Osteoblast (primary cell): Measurements from ENCODE around the gene PRKAG1. TPM values are rescaled to one million over a fixed set of nuclear protein-coding genes. Genes with fewer than 3 reads are reported as not detected.

Experiments used
- DNase-seq: peaks from one replicate; pipeline ENCODE4 v3.0.0; 2011; ENCODE audit warnings: low spot score, mixed read lengths; ENCODE audit not compliant: insufficient read length; ENCODE audit errors: missing footprints
- H2AFZ ChIP-seq: 2 replicates; pipeline ENCODE4 v1.6.0; 2011; ENCODE audit warnings: mild to moderate bottlenecking, low read length
- H3K27ac ChIP-seq: 2 replicates; pipeline ENCODE4 v1.5.1; 2011; ENCODE audit warnings: mild to moderate bottlenecking, low read depth, low read length, moderate library complexity
- H3K27me3 ChIP-seq: 2 replicates; pipeline ENCODE4 v1.6.0; 2012; ENCODE audit warnings: mild to moderate bottlenecking, control low read depth, inconsistent platforms, low read length, moderate library complexity; ENCODE audit not compliant: insufficient read depth
- H3K36me3 ChIP-seq: 2 replicates; pipeline ENCODE4 v1.5.1; 2011; ENCODE audit warnings: mild to moderate bottlenecking, low read length, control low read depth, moderate library complexity; ENCODE audit not compliant: insufficient read depth
- H3K4me1 ChIP-seq: 2 replicates; pipeline ENCODE4 v1.5.1; 2011; ENCODE audit warnings: mild to moderate bottlenecking, low read length, control low read depth, moderate library complexity; ENCODE audit not compliant: insufficient read depth
- H3K4me2 ChIP-seq: 2 replicates; pipeline ENCODE4 v1.6.0; 2011; ENCODE audit warnings: mild to moderate bottlenecking, low read length; ENCODE audit not compliant: insufficient read depth
- H3K4me3 ChIP-seq: fragments of 200-600 bp; sonication (generic); 3 replicates; pipeline ENCODE4 v1.5.1; 2012; ENCODE audit warnings: mild to moderate bottlenecking, low read length, inconsistent platforms; ENCODE audit not compliant: insufficient read depth
- H3K79me2 ChIP-seq: 2 replicates; pipeline ENCODE4 v1.6.0; 2012; ENCODE audit warnings: mild to moderate bottlenecking, low read length, control low read depth, inconsistent platforms; ENCODE audit not compliant: insufficient read depth
- H3K9me3 ChIP-seq: 2 replicates; pipeline ENCODE4 v1.5.1; 2011; ENCODE audit warnings: low read depth, low read length, control low read depth
- H4K20me1 ChIP-seq: 2 replicates; pipeline ENCODE4 v1.6.0; 2012; ENCODE audit warnings: mild to moderate bottlenecking, low read length, control low read depth; ENCODE audit not compliant: insufficient read depth
- total RNA-seq: library from RNA; depleted of rRNA; stranded (reverse); fragments of >200 nt; gene quantifications from 2 replicates; pipeline ENCODE4 v1.2.3, GENCODE V29; 2012
- TF ChIP-seq, protein P1 (sequence below): IDR thresholded peaks from 2 replicates; pipeline ENCODE4 v1.5.1; 2011; ENCODE audit warnings: mild to moderate bottlenecking, low read depth, low read length, moderate library complexity; ENCODE audit errors: extremely low read depth

PRKAG1 gene
- total RNA-seq, 1 donor, result 89.0 TPM

DNA sequence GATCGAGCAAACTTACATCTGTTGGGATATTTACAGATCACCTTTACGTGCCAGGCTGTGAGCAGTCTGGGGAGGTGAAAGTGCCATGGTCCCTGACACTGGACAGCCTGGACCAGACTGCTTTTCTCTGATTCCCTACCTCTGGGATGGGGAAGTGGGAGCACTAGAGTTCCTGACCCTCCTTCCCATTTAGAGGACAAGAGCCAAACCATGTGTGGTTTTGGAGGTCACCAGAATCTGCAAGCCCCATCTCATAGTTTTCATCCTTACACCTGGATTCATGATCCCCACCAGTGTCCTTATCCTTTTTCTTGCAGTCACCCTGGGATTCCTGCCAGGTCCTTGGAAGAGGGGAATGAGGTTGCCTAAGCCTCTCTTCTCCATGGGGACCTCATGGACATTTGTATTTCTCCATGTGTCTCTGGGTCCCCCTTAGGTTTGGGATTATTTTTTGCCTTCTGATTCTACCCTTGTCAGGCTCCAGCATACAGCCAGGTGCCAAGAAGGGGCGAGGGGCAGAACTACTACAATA lies 45.6 kb downstream of the PRKAG1 start:
- DNase-seq, result peak; percentile 79
- H3K36me3 ChIP-seq, result no peaks in the 10 kb centered on the region
- peak overlapping the region; percentile 64 for H3K4me2 ChIP-seq
- H3K9me3 ChIP-seq, result no peaks in the 10 kb centered on the region
- H3K27me3 ChIP-seq, result peaks cover 34% of the 10 kb centered on the region
- H3K79me2 ChIP-seq, result no peaks in the 10 kb centered on the region
- no peak overlapping the region for H2AFZ ChIP-seq
- TF ChIP-seq, protein P1, sequence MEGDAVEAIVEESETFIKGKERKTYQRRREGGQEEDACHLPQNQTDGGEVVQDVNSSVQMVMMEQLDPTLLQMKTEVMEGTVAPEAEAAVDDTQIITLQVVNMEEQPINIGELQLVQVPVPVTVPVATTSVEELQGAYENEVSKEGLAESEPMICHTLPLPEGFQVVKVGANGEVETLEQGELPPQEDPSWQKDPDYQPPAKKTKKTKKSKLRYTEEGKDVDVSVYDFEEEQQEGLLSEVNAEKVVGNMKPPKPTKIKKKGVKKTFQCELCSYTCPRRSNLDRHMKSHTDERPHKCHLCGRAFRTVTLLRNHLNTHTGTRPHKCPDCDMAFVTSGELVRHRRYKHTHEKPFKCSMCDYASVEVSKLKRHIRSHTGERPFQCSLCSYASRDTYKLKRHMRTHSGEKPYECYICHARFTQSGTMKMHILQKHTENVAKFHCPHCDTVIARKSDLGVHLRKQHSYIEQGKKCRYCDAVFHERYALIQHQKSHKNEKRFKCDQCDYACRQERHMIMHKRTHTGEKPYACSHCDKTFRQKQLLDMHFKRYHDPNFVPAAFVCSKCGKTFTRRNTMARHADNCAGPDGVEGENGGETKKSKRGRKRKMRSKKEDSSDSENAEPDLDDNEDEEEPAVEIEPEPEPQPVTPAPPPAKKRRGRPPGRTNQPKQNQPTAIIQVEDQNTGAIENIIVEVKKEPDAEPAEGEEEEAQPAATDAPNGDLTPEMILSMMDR, result no peak
- H4K20me1 ChIP-seq, result peaks cover 4% of the 10 kb centered on the region
- H3K27ac ChIP-seq, result no peak overlapping the region
- H3K4me3 ChIP-seq, result no peak overlapping the region
- H3K4me1 ChIP-seq, result peaks cover 47% of the 10 kb centered on the region

DNA sequence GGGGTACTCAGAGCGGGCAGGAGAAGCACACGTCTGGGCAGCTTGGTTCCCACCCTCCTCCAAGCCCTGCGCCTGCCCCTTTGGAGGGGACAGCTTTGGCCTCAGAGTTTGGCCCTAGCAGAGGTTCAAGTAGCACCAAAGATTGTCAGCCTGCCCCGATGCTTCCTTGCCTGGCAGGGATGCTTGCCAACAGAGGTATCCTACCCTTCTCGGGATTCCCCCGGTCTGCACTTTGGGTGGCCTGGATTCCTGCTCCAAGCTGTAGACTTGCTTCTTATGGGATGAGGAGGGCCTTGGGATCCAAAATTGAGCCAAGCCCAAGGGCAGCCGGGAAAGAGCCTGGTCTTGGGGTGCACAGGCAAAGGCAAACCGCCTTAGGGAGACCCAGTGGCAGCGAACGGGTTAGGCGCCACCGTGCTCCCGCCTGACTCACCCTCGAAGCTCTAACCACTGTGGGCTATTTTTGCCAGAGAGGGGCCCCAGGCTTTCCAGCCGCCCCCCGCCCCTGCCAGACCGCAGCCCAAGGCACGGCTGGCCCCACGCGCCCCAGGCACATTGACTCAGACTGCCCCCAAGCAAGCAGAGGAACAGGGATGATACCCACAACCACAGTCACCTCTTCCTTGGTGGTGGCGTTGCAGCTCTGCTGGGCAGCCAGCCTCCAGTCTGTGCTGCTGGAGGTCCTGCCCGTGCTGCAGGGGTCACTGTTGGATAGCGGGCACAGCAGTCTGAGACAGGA lies 46.2 kb downstream of the PRKAG1 start:
- peaks cover 4% of the 10 kb centered on the region for H4K20me1 ChIP-seq
- no peaks in the 10 kb centered on the region for H3K79me2 ChIP-seq
- H3K4me3 ChIP-seq, result no peak overlapping the region
- H3K4me1 ChIP-seq, result peaks cover 42% of the 10 kb centered on the region
- no peak overlapping the region for H3K27ac ChIP-seq
- peak overlapping the region; percentile 10 for H2AFZ ChIP-seq
- DNase-seq, result peak; percentile 90
- no peaks in the 10 kb centered on the region for H3K36me3 ChIP-seq
- peaks cover 34% of the 10 kb centered on the region for H3K27me3 ChIP-seq
- H3K4me2 ChIP-seq, result peak overlapping the region; percentile 73
- no peaks in the 10 kb centered on the region for H3K9me3 ChIP-seq
- TF ChIP-seq, protein P1, result no peak

DNA sequence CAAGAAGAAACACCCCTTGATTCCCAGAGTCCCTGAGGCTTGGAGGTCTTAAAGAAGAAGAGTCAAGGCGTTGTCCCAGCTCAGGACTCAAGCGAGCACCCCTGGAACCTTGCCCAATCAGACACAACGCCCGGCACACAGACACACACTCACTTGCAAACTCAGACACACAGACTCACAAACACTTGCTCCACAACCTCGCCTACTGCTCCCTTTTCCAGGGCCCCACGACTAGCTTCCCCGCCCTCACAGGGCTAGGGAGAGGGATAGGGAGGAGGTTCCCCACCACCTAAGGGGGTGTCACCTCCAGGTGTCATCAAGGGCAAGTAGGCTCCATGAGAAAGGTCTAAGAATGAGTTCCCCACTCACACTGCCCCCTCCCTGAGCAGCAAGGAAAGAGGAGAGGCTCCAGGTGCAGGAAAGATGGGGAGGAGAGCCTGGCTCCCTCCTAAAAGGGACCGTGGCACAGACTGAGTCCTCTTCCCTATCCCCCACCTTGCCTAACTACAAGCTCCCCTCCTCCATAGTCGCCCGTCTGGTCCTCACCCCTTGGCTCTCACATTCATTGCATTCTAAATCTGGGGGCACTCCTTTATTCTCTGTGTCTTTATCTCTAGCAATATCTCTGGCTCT lies 47.8 kb downstream of the PRKAG1 start:
- Histone ChIP-seq H2AFZ (no peak overlapping the region), H3K9me3 (no peaks in the 10 kb centered on the region), H3K27me3 (peaks cover 40% of the 10 kb centered on the region), H3K79me2 (no peaks in the 10 kb centered on the region), H3K4me3 (peak overlapping the region; percentile 59), H3K4me1 (peaks cover 36% of the 10 kb centered on the region), H3K36me3 (no peaks in the 10 kb centered on the region), H3K4me2 (peak overlapping the region; percentile 73), H3K27ac (no peak overlapping the region), H4K20me1 (peaks cover 4% of the 10 kb centered on the region)
- peak; percentile 85 for DNase-seq
- TF ChIP-seq, protein P1, result no peak
